Testis (tissue), 3 donors: ENCODE results near the gene NFKB1. TPM values are rescaled to one million over a fixed set of nuclear protein-coding genes. Genes with fewer than 3 reads are reported as not detected.
A peak's percentile ranks its signal among the peaks of the same experiment; 100 is the strongest.

Experiments
- DNase-seq: peaks from one replicate; pipeline ENCODE4 v3.0.0-alpha.2; 2019
- H3K27ac ChIP-seq, 2 donors: fragments of 200-600 bp; sonication (generic); one replicate each; pipeline ENCODE4 v1.5.1; 2019
- H3K27me3 ChIP-seq: fragments of 200-600 bp; sonication (generic); one replicate; pipeline ENCODE4 v1.5.1; 2019
- H3K36me3 ChIP-seq: fragments of 200-600 bp; sonication (generic); one replicate; pipeline ENCODE4 v1.5.1; 2017; ENCODE audit warnings: low read depth; ENCODE audit errors: missing control alignments
- H3K4me1 ChIP-seq: fragments of 200-600 bp; sonication (generic); one replicate; pipeline ENCODE4 v1.5.1; 2019
- H3K4me3 ChIP-seq, 2 donors: fragments of 200-600 bp; sonication (generic); one replicate each; pipeline ENCODE4 v1.5.1; 2017 to 2019
- H3K9me3 ChIP-seq: fragments of 200-600 bp; sonication (generic); one replicate; pipeline ENCODE4 v1.5.1; 2017
- POLR2A ChIP-seq: fragments of 450-650 bp; IDR thresholded peaks from one replicate; pipeline ENCODE4 v1.6.1; 2017; ENCODE audit warnings: antibody characterized with exemption, mild to moderate bottlenecking, moderate library complexity
- WGBS, 2 donors: methylation state at CpG; one replicate each; pipeline ENCODE4 v1.1.5; 2018; 5-methylcytosine and 5-hydroxymethylcytosine counted together
- intact Hi-C: fragments of 100-400 bp; cut with DNase I; formaldehyde crosslinking; loops from one replicate; pipeline ENCODE4 v1.15.1; 2023; ENCODE audit warnings: low total_unique reads
- polyA plus RNA-seq: library from polyadenylated mRNA; stranded (reverse); fragments of 350-450 nt; fragmentation: Illumina TruSeq; extraction: RNeasy Lipid Tissue Mini Kit (QIAGEN cat#74804); gene quantifications from one replicate; pipeline ENCODE4 v1.2.3, GENCODE V29; 2014; ENCODE audit warnings: low read depth, low replicate concordance; ENCODE audit not compliant: insufficient read depth
- total RNA-seq, 2 donors: library from RNA; depleted of rRNA; stranded (reverse); fragments of >200 nt; gene quantifications; one replicate each; pipeline ENCODE4 v1.2.3, GENCODE V29; 2016
- TF ChIP-seq, protein P1 (sequence below), 3 experiments: fragments of 450-650 bp in 2 of 3; fragments of 200-600 bp in 1 of 3; sonication (generic) in 1 of 3; IDR thresholded peaks; one replicate each; pipeline ENCODE4 v1.5.1; 2016 to 2019; ENCODE audit warnings: antibody characterized with exemption in 3 of 3, mild to moderate bottlenecking in 2 of 3, moderate library complexity in 1 of 3

NFKB1 gene
- total and polyA plus RNA-seq, 3 donors from 2014 or later: 22.2 to 27.4 (median 24.6) TPM

DNA sequence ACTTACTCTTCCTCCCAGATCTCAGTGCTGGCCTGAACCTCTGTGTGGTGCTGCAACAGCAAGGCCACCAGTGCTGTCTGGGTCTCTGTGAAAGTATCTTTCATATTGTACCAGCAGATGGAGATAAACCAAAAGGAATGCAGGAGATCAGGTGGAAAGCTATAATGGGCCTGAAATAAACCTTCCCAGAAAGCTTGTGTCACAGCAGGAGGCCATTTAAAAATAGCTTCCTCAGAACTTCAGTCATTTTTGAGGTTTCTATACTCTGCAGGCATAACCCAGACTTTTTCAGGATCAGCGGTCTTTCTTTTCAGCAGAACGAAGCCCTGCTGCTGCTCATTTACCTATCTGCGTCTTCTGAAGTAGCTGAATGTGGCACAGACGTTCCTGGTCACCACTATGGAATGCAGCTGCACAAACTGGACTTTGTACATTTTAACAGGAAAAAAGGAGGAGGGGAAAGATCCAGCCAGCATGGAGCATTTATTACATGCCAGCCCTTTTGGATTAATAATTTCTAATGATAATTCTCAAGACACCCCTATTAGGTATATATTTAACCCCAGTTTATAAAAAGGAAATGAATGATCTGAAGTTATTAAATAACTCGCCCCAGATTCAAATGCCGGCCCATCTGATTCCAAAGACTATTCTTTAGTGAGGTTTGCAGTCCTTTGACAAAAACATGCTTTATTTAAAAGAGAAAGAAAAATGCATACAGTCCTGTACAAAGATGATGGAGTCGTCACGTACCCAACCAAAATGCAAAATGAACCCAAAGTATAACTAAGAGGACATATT is 119.7 kb downstream of the NFKB1 start:
- DNase-seq: peak; percentile 51
- Histone ChIP-seq H3K27ac (no peak overlapping the region), H3K9me3 (no peaks in the 10 kb centered on the region)

DNA sequence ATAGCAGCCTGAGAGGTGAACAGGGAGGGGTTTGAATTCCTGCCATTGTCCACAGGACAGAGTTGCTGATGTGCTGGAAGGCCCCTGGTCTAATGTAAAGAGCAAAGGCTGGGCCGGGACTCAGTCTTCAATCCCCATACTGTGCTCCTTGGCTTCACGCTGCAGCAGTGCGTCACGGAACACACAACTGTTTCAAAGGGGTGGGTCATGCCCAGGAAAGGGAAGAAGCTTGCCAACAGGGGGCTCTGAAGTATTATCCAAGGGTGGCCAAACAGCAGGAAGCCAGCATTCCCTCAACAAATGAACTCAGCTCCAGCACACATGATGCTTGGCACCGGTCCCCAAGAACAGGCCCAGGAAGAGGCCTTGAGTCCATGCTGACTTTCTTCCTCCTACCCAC is 122.5 kb downstream of the NFKB1 start:
- intact Hi-C loops: loop anchor here (10.0 kb wide), 2 partner anchors 169 to 391 kb away; partner anchors contain the start of gene SLC9B1
- 65 to 80% methylated on average over 4 to 5 of the region's 5 CpGs for WGBS, 2 donors
- TF ChIP-seq, protein P1, sequence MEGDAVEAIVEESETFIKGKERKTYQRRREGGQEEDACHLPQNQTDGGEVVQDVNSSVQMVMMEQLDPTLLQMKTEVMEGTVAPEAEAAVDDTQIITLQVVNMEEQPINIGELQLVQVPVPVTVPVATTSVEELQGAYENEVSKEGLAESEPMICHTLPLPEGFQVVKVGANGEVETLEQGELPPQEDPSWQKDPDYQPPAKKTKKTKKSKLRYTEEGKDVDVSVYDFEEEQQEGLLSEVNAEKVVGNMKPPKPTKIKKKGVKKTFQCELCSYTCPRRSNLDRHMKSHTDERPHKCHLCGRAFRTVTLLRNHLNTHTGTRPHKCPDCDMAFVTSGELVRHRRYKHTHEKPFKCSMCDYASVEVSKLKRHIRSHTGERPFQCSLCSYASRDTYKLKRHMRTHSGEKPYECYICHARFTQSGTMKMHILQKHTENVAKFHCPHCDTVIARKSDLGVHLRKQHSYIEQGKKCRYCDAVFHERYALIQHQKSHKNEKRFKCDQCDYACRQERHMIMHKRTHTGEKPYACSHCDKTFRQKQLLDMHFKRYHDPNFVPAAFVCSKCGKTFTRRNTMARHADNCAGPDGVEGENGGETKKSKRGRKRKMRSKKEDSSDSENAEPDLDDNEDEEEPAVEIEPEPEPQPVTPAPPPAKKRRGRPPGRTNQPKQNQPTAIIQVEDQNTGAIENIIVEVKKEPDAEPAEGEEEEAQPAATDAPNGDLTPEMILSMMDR (IDR thresholded peaks at IDR 0.05): no peak
- TF ChIP-seq POLR2A: no peak
- Histone ChIP-seq H3K36me3 (no peaks in the 10 kb centered on the region), H3K27me3 (no peaks in the 10 kb centered on the region), H3K4me1 (no peaks in the 10 kb centered on the region), H3K4me3 (no peak overlapping the region), H3K27ac (no peak overlapping the region), H3K9me3 (no peaks in the 10 kb centered on the region)
- peak; percentile 52 for DNase-seq

More for the DNA sequence above, 119.7 kb downstream of the NFKB1 start:
- Histone ChIP-seq H3K4me3 (no peak overlapping the region), H3K4me1 (no peaks in the 10 kb centered on the region), H3K27me3 (no peaks in the 10 kb centered on the region), H3K36me3 (no peaks in the 10 kb centered on the region)
- WGBS, 2 donors: 84 to 87% methylated on average over 8 of the region's 8 CpGs
- intact Hi-C loops: loop anchor here (10.0 kb wide), 2 partner anchors 166 to 394 kb away; partner anchors contain the start of gene SLC9B1
- TF ChIP-seq, protein P1 (IDR thresholded peaks at IDR 0.05): peak; percentile 43 to 66 (median 46)
- TF ChIP-seq POLR2A: no peak

DNA sequence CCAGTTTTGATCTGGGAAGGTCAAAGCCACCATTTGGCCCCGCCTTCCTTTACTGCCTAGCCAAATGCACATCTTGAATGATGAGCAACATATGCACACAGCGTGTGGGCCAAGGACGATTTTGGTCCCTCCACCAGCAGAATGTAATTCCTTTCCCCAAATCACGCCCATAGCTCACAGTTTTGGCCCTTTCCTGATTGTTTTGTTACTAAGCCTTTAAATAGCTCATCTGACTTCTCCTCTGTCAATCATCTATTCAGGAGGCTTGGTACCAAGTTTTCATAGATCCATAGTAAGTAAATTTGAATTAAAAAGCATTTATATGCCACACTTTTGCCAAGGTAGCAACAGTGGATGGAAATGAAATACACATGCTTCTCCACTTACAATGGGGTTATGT is 123.3 kb downstream of the NFKB1 start:
- Histone ChIP-seq H3K4me3 (no peak overlapping the region), H3K9me3 (no peaks in the 10 kb centered on the region), H3K4me1 (no peaks in the 10 kb centered on the region), H3K27ac (no peak overlapping the region), H3K36me3 (no peaks in the 10 kb centered on the region), H3K27me3 (no peaks in the 10 kb centered on the region)
- TF ChIP-seq, protein P1 (IDR thresholded peaks at IDR 0.05): no peak
- TF ChIP-seq POLR2A: no peak
- WGBS, 2 donors: 90 to 100% methylated on average over 4 of the region's 4 CpGs
- no peak for DNase-seq
- intact Hi-C loops: loop anchor here (10.0 kb wide), 2 partner anchors 170 to 390 kb away; partner anchors contain the start of gene SLC9B1

DNA sequence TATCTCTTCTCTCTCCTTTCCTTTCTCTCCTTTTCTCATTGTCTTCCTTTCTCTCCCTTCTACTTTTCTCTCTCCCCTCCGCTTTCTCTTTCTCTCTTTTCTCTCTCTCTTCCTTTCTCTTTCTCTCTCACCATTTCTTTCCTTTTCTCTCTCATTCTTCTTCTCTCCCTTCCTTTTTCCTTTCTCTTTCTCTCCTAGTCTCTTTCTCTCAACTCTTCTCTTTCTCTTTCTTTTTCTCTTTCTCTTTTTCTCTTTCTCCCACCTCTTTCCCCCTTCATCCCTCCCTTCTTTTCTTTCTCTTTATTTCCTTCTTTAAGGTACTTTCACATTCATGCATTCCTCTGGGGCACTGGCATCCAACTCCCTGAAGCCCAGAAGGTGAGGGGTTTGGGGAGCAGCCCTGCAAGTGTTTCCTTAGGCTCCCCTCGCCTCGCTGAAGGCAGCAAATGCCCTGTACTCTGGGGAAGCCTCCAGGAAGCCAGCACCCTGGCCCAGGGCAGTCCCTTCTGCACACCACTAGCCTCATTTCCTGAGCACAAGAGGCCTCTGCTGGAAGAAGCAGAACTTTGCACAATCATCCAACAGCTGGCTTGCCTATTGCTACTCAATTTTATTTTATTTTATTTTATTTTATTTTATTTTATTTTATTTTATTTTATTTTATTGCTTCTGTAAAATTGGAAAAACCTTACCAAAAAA is 124.2 kb downstream of the NFKB1 start:
- Histone ChIP-seq H3K27ac (no peak overlapping the region), H3K36me3 (no peaks in the 10 kb centered on the region), H3K27me3 (no peaks in the 10 kb centered on the region), H3K4me1 (no peaks in the 10 kb centered on the region), H3K4me3 (no peak overlapping the region), H3K9me3 (no peaks in the 10 kb centered on the region)
- intact Hi-C loops: loop anchor here (10.0 kb wide), 2 partner anchors 171 to 389 kb away; partner anchors contain the start of gene SLC9B1
- WGBS, 2 donors: 70 to 87% methylated on average over 3 of the region's 3 CpGs
- TF ChIP-seq, protein P1 (IDR thresholded peaks at IDR 0.05): no peak
- TF ChIP-seq POLR2A: no peak
- DNase-seq: no peak
